Omental fat pad (tissue), 4 donors: Measurements from ENCODE around the gene NPTXR. TPM values are rescaled to one million over a fixed set of nuclear protein-coding genes. Genes with fewer than 3 reads are reported as not detected.

Source experiments
- ATAC-seq: fragments of 150-250 bp; one replicate; pipeline ENCODE4 v1.9.1; 2016; ENCODE audit warnings: mild to moderate bottlenecking, moderate library complexity; ENCODE audit not compliant: low FRiP score
- DNase-seq: peaks from one replicate; pipeline ENCODE4 v3.0.0-alpha.2; 2019; ENCODE audit warnings: low spot score
- CTCF ChIP-seq, 3 donors: fragments of 450-650 bp; IDR thresholded peaks; one replicate each; pipeline ENCODE4 v1.5.1; 2016 to 2017; ENCODE audit warnings: antibody characterized with exemption in 3 of 3, mild to moderate bottlenecking in 3 of 3, moderate library complexity in 2 of 3
- total RNA-seq, 4 donors: library from RNA; depleted of rRNA; stranded (reverse); fragments of >200 nt; gene quantifications; one replicate each; pipeline ENCODE4 v1.1.0, GENCODE V29; 2016

NPTXR gene
- total RNA-seq, 4 donors from 2014 or later, result 2.4 to 3.8 (median 3.0) TPM

- TF ChIP-seq CTCF (IDR thresholded peaks at IDR 0.05), result no peak
- peak; percentile 72 for ATAC-seq
Measured at GRCh38 chr22:38881464-38881871, 37.6 kb upstream of the NPTXR start.

GRCh38 chr22:38879961-38880360 lies 36.1 kb upstream of the NPTXR start:
- TF ChIP-seq CTCF (IDR thresholded peaks at IDR 0.05), result no peak
- DNase-seq (no peak), ATAC-seq (no peak)

More at GRCh38 chr22:38881464-38881871, 37.6 kb upstream of the NPTXR start:
- DNase-seq, result no peak

- no peak for ATAC-seq
Measured at GRCh38 chr22:38879108-38879729, 35.4 kb upstream of the NPTXR start.

GRCh38 chr22:38878001-38878400 lies 34.2 kb upstream of the NPTXR start:
- no peak for TF ChIP-seq CTCF (IDR thresholded peaks at IDR 0.05)
- DNase-seq (no peak), ATAC-seq (no peak)

More at GRCh38 chr22:38879108-38879729, 35.4 kb upstream of the NPTXR start:
- no peak for DNase-seq
- no peak for TF ChIP-seq CTCF (IDR thresholded peaks at IDR 0.05)

GRCh38 chr22:38874529-38875222 lies 30.8 kb upstream of the NPTXR start:
- no peak for DNase-seq
- no peak for ATAC-seq
- TF ChIP-seq CTCF (IDR thresholded peaks at IDR 0.05), result no peak

- no peak for TF ChIP-seq CTCF (IDR thresholded peaks at IDR 0.05)
- DNase-seq, result no peak
- ATAC-seq, result no peak
Measured at GRCh38 chr22:38873469-38874411, 29.9 kb upstream of the NPTXR start.
